OCI-LY7 (cell line): ENCODE measurements around the gene ZNF681. TPM values are rescaled to one million over a fixed set of nuclear protein-coding genes. Genes with fewer than 3 reads are reported as not detected.
"Not testable (repeated sequence)": the region's sequence is repeated elsewhere in the genome, so short reads cannot be mapped to it uniquely, and the experiment has no call there.

ENCODE experiments used
- BruUV-seq: library from RNA; stranded (reverse); fragments of 400-500 nt; replicated peaks from 2 replicates; lab custom pipeline; 2021; lab: Mats Ljungman, UMichigan
- CTCF ChIA-PET: fragments of 300-600 bp; sonication (Branson Sonifier 250); formaldehyde crosslinking; loops from one replicate; lab custom pipeline; 2022; ENCODE audit warnings: antibody characterized with exemption; ENCODE audit not compliant: unreplicated experiment; lab: Charles Lee
- POLR2A ChIA-PET: fragments of 300-600 bp; sonication (Branson Sonifier 250); formaldehyde crosslinking; loops from one replicate; lab custom pipeline; 2022; ENCODE audit warnings: antibody characterized with exemption; lab: Charles Lee
- DNase-seq: peaks from one replicate; pipeline ENCODE4 v3.0.0-alpha.2; 2015; ENCODE audit warnings: low spot score
- H2AFZ ChIP-seq: fragments of 200-600 bp; sonication (generic), shearing (Covaris generic); 2 replicates; pipeline ENCODE4 v1.6.1; 2014; ENCODE audit warnings: mild to moderate bottlenecking, antibody characterized with exemption, low read length, moderate library complexity
- H3K27ac ChIP-seq: fragments of 200-600 bp; sonication (generic); 2 replicates; pipeline ENCODE4 v1.5.1; 2014; ENCODE audit warnings: mixed run types, low read depth, mild to moderate bottlenecking, moderate library complexity, low read length, inconsistent platforms; ENCODE audit not compliant: poor library complexity, severe bottlenecking
- H3K36me3 ChIP-seq: fragments of 200-600 bp; sonication (generic); 2 replicates; pipeline ENCODE4 v1.6.1; 2014; ENCODE audit warnings: mild to moderate bottlenecking, antibody characterized with exemption, low read length, moderate library complexity, mixed read lengths; ENCODE audit not compliant: insufficient read depth
- H3K4me1 ChIP-seq: fragments of 200-600 bp; sonication (generic); 2 replicates; pipeline ENCODE4 v1.5.1; 2014; ENCODE audit warnings: mild to moderate bottlenecking, low read length; ENCODE audit not compliant: insufficient read depth, poor library complexity, severe bottlenecking
- H3K4me2 ChIP-seq: fragments of 200-600 bp; sonication (generic); 2 replicates; pipeline ENCODE4 v1.6.1; 2014; ENCODE audit warnings: mild to moderate bottlenecking, low read length
- H3K4me3 ChIP-seq: fragments of 200-600 bp; sonication (generic); 2 replicates; pipeline ENCODE4 v1.5.1; 2014; ENCODE audit warnings: mild to moderate bottlenecking, low read depth, low read length; ENCODE audit not compliant: poor library complexity, severe bottlenecking
- H3K79me2 ChIP-seq: fragments of 200-600 bp; sonication (generic); 2 replicates; pipeline ENCODE4 v1.6.1; 2016; ENCODE audit warnings: low read depth, mild to moderate bottlenecking, low read length, moderate library complexity, mixed read lengths; ENCODE audit not compliant: insufficient read depth
- H3K9me2 ChIP-seq: fragments of 200-600 bp; sonication (generic); 2 replicates; pipeline ENCODE4 v1.6.1; 2016; ENCODE audit warnings: mild to moderate bottlenecking, low read length, mixed read lengths; ENCODE audit not compliant: insufficient read depth
- H3K9me3 ChIP-seq: fragments of 200-600 bp; sonication (generic); 2 replicates; pipeline ENCODE4 v1.6.1; 2014; ENCODE audit warnings: mild to moderate bottlenecking, mixed run types, low read length, mixed read lengths
- H4K20me1 ChIP-seq: fragments of 200-600 bp; sonication (generic); 2 replicates; pipeline ENCODE4 v1.6.1; 2014; ENCODE audit warnings: mild to moderate bottlenecking, antibody characterized with exemption, low read length, moderate library complexity, mixed read lengths; ENCODE audit not compliant: insufficient read depth
- EZH2phosphoT487 ChIP-seq: fragments of 200-600 bp; sonication (generic); IDR thresholded peaks from 2 replicates; pipeline ENCODE4 v1.6.1; 2018; ENCODE audit warnings: low read depth, borderline replicate concordance, mild to moderate bottlenecking, mixed run types, antibody characterized with exemption, low read length, moderate library complexity, mixed read lengths
- intact Hi-C: fragments of 100-400 bp; cut with micrococcal nuclease; formaldehyde crosslinking; loops from one replicate; pipeline ENCODE4 v1.10.0; 2022; ENCODE audit not compliant: unreplicated experiment
- total RNA-seq, 2 experiments: library from RNA; depleted of rRNA in 1 of 2; stranded (reverse); fragments of >200 nt in 1 of 2; shearing (Covaris generic) in 1 of 2; gene quantifications; 2 replicates each; pipeline ENCODE4 v1.2.3, GENCODE V29; 2014 to 2022
- TF ChIP-seq, protein P1 (sequence below): fragments of 200-600 bp; sonication (generic); conservative IDR thresholded peaks from 2 replicates; pipeline ENCODE4 v1.5.1; 2014; ENCODE audit warnings: mild to moderate bottlenecking, antibody characterized with exemption, low read length, moderate library complexity, mixed read lengths

The ZNF681 gene
- total RNA-seq, 2 experiments from 2014 or later = 4.3 to 6.2 TPM

GRCh38 chr19:23779645-23780044 lies 21.0 kb upstream of the ZNF681 start:
- intact Hi-C loops = no loop called here
- ChIA-PET CTCF (no interaction called here), POLR2A (no interaction called here)
- H3K9me2 ChIP-seq = no peaks in the 10 kb centered on the region
- H3K9me3 ChIP-seq = no peaks in the 10 kb centered on the region
- no peak overlapping the region for H2AFZ ChIP-seq
- peaks cover 85% of the 10 kb centered on the region for H3K36me3 ChIP-seq
- H4K20me1 ChIP-seq = no peaks in the 10 kb centered on the region
- no peaks in the 10 kb centered on the region for H3K4me1 ChIP-seq
- no peaks in the 10 kb centered on the region for H3K79me2 ChIP-seq
- no peak overlapping the region for H3K4me2 ChIP-seq
- BruUV-seq = no TSS peak
- no peak overlapping the region for H3K27ac ChIP-seq
- no peak for DNase-seq
- no peak overlapping the region for H3K4me3 ChIP-seq
- no peak for TF ChIP-seq EZH2phosphoT487
- TF ChIP-seq, protein P1, sequence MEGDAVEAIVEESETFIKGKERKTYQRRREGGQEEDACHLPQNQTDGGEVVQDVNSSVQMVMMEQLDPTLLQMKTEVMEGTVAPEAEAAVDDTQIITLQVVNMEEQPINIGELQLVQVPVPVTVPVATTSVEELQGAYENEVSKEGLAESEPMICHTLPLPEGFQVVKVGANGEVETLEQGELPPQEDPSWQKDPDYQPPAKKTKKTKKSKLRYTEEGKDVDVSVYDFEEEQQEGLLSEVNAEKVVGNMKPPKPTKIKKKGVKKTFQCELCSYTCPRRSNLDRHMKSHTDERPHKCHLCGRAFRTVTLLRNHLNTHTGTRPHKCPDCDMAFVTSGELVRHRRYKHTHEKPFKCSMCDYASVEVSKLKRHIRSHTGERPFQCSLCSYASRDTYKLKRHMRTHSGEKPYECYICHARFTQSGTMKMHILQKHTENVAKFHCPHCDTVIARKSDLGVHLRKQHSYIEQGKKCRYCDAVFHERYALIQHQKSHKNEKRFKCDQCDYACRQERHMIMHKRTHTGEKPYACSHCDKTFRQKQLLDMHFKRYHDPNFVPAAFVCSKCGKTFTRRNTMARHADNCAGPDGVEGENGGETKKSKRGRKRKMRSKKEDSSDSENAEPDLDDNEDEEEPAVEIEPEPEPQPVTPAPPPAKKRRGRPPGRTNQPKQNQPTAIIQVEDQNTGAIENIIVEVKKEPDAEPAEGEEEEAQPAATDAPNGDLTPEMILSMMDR = no peak

DNA sequence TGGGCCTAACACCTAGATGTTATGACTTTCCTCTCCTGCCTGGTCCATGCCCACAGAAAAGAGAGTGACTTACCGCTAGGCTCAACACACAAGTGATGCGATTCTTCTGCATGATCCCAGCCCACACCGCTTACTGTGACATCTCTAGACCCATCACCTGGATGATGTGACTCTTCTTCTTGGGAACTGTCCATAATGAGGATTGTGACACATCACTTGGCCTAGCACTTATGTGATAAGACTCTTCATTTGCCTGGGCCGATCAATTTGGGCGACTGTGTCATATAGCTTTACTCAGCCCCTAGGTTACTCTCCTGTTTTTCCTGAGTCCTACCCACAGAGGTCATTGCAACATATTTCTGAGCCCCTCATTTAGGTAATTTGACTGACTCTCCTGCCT lies 19.9 kb upstream of the ZNF681 start:
- POLR2A ChIA-PET = no interaction called here
- Histone ChIP-seq H3K36me3 (peaks cover 76% of the 10 kb centered on the region), H4K20me1 (no peaks in the 10 kb centered on the region)

DNA sequence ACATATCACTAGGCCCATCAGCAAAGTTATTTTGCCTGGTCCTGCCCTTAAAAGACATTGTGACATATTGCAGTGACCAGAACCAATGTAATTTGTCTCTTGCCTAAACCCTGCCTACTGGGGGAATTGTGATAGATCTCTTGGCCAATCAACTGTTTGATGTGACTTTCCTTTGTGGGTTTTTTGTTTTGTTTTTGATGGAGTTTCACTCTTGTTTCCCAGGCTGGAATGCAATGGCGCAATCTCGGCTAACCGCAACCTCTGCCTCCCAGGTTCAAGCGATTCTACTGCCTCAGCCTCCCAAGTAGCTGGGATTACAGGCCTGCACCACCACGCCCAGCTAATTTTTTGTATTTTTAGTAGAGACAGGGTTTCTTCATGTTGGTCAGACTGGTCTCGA lies 19.3 kb upstream of the ZNF681 start:
- H2AFZ ChIP-seq, BruUV-seq, H3K4me2 ChIP-seq, H3K4me1 ChIP-seq, H4K20me1 ChIP-seq, H3K79me2 ChIP-seq, POLR2A ChIA-PET, DNase-seq, CTCF ChIA-PET, H3K4me3 ChIP-seq, H3K27ac ChIP-seq, H3K9me3 ChIP-seq, intact Hi-C loops, H3K9me2 ChIP-seq: not testable (repeated sequence)
- H3K36me3 ChIP-seq = peaks cover 71% of the 10 kb centered on the region

More for the DNA sequence above, 19.9 kb upstream of the ZNF681 start:
- no peak for DNase-seq
- H3K4me1 ChIP-seq = no peaks in the 10 kb centered on the region
- CTCF ChIA-PET = no interaction called here
- H3K79me2 ChIP-seq = no peaks in the 10 kb centered on the region
- no peak overlapping the region for H3K4me3 ChIP-seq
- intact Hi-C loops = no loop called here
- no peak overlapping the region for H3K4me2 ChIP-seq
- H3K9me2 ChIP-seq = no peaks in the 10 kb centered on the region
- H3K27ac ChIP-seq = no peak overlapping the region
- no peak overlapping the region for H2AFZ ChIP-seq
- no peaks in the 10 kb centered on the region for H3K9me3 ChIP-seq
- TF ChIP-seq EZH2phosphoT487 = no peak
- TF ChIP-seq, protein P1 = no peak
- no TSS peak for BruUV-seq
